IPS DF 19.7 (cell line): ENCODE measurements around the gene SH3RF1.
"Not testable (repeated sequence)": the region's sequence is repeated elsewhere in the genome, so short reads cannot be mapped to it uniquely, and the experiment has no call there.

Source experiments
- DNase-seq: peaks from one replicate; pipeline ENCODE4 v3.0.0-alpha.2; 2013; ENCODE audit warnings: low read depth, low spot score

The SH3RF1 gene

GRCh38 chr4:169226565-169226964 is 44.2 kb downstream of the SH3RF1 start:
- no peak for DNase-seq

GRCh38 chr4:169225812-169226211 is 44.9 kb downstream of the SH3RF1 start:
- no peak for DNase-seq

- DNase-seq: no peak
These were observed 45.6 kb downstream of the SH3RF1 start for GRCh38 chr4:169225058-169225751.

GRCh38 chr4:169222761-169223160 is 48.0 kb downstream of the SH3RF1 start:
- DNase-seq: no peak

- DNase-seq: no peak
These were observed 49.1 kb downstream of the SH3RF1 start for GRCh38 chr4:169221662-169222061.

GRCh38 chr4:169220854-169221411 is 49.8 kb downstream of the SH3RF1 start:
- DNase-seq: no peak

- no peak for DNase-seq
These were observed 50.3 kb downstream of the SH3RF1 start for GRCh38 chr4:169220447-169220846.

GRCh38 chr4:169219440-169219839 is 51.3 kb downstream of the SH3RF1 start:
- DNase-seq: no peak

GRCh38 chr4:169215656-169216055 is 55.1 kb downstream of the SH3RF1 start:
- no peak for DNase-seq

GRCh38 chr4:169212981-169213380 is 57.8 kb downstream of the SH3RF1 start:
- DNase-seq: no peak

- DNase-seq: no peak
These were observed 60.1 kb downstream of the SH3RF1 start for GRCh38 chr4:169210504-169211118.

GRCh38 chr4:169209388-169209883 is 61.3 kb downstream of the SH3RF1 start:
- DNase-seq: no peak

GRCh38 chr4:169208516-169208915 is 62.2 kb downstream of the SH3RF1 start:
- no peak for DNase-seq

- no peak for DNase-seq
These were observed 62.7 kb downstream of the SH3RF1 start for GRCh38 chr4:169208090-169208455.

GRCh38 chr4:169207436-169208089 is 63.2 kb downstream of the SH3RF1 start:
- DNase-seq: no peak

GRCh38 chr4:169205744-169206080 is 65.0 kb downstream of the SH3RF1 start:
- no peak for DNase-seq

GRCh38 chr4:169205075-169205743 is 65.5 kb downstream of the SH3RF1 start:
- DNase-seq: no peak

- DNase-seq: no peak
These were observed 66.9 kb downstream of the SH3RF1 start for GRCh38 chr4:169203891-169204290.

GRCh38 chr4:169203278-169203677 is 67.5 kb downstream of the SH3RF1 start:
- not testable (repeated sequence) for DNase-seq

- DNase-seq: no peak
These were observed 67.9 kb downstream of the SH3RF1 start for GRCh38 chr4:169202878-169203277.

GRCh38 chr4:169202145-169202699 is 68.5 kb downstream of the SH3RF1 start:
- no peak for DNase-seq
